ENCODE data around the gene PPA1. TPM values are rescaled to one million over a fixed set of nuclear protein-coding genes. Genes with fewer than 3 reads are reported as not detected.

The PPA1 gene
- total and polyA plus RNA-seq, 2 donors (not counting 3 experiments of a cell fraction or from before 2014, with no cell fraction given) = 63.5 to 140 TPM

DNA sequence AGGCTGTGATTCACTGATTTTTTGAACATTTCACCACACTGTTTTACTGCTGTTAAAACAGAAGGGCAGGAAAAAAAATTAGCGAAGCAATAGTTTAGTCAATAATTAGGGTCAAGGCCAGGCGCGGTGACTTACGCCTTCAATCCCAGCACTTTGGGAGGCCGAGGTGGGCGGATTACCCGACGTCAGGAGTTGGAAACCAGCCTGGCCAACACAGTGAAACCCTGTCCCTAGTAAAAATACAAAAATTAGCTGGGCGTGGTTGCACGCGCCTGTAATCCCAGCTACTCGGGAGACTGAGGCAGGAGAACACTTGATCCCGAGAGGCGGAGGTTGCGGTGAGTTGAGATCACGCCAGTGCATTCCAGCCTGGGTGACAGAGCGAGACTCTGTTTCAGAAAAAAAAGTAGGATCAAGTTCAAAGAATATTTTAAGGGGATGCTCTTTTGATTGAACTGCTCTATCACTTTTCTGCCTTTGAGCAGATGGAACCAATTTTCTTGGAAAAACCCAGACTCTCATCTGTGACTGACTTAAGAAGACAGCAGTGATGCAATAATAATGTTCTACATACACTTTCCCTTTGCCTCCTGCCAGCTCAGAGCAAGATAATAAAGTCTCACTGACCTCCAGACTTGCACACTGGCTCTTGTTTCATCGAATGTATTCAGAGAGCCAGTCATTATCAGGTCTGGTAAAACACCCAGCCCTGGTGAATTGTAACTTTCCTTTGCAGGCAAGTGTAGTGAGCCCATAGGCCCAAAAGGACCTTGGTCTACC lies 1.6 kb upstream of the PPA1 start:
- POLR2A ChIA-PET = no interaction called here
- FAIRE-seq (no peak), DNase-seq (ENCODE audit: low read depth, low spot score) (no peak)
- H4K20me1 ChIP-seq (replicated peaks; ENCODE audit: control insufficient read depth, extremely low read depth, insufficient read depth, low read length) = no peaks in the 10 kb centered on the region
- CTCF ChIA-PET = interaction anchor here (3.4 kb wide), 1 partner anchor 130 kb away, joined by 50 read pairs; no protein-coding TSS in a partner anchor
- no peak overlapping the region for H3K9ac ChIP-seq (replicated peaks; ENCODE audit: extremely low read depth, insufficient read depth, low read length)
- H2AFZ ChIP-seq (ENCODE audit: low read depth, low read length) = no peak overlapping the region
- H3K27ac ChIP-seq (ENCODE audit: insufficient read depth, low read depth, low read length) = no peak overlapping the region
- TF ChIP-seq MAX (IDR thresholded peaks at IDR 0.05; ENCODE audit: insufficient read depth, insufficient read length) (no peak), JUN (IDR thresholded peaks at IDR 0.05; ENCODE audit: borderline replicate concordance, insufficient read depth, insufficient read length, low read depth) (no peak), EZH2 (IDR thresholded peaks at IDR 0.05; ENCODE audit: borderline replicate concordance, low read depth, low read length, severe bottlenecking) (no peak), POLR2A (IDR thresholded peaks at IDR 0.05; ENCODE audit: low read depth, low read length) (no peak), MYC (IDR thresholded peaks at IDR 0.05; ENCODE audit: low read depth, low read length) (no peak), GATA2 (IDR thresholded peaks at IDR 0.05; ENCODE audit: insufficient read depth, insufficient read length, low read depth, low read length) (no peak), POLR2AphosphoS5 (IDR thresholded peaks at IDR 0.05; ENCODE audit: insufficient read depth, low read depth, low read length) (no peak), FOS (IDR thresholded peaks at IDR 0.05; ENCODE audit: borderline replicate concordance, insufficient read depth, low read length) (no peak), CTCF (IDR thresholded peaks at IDR 0.05; ENCODE audit: extremely low read depth in 1 of 2, insufficient read depth in 1 of 2, low read depth in 1 of 2, low read length in 2 of 2) (no peak)
- H3K36me3 ChIP-seq (ENCODE audit: control insufficient read depth in 2 of 2, extremely low read depth in 1 of 2, insufficient read depth in 2 of 2, low read length in 2 of 2) = no peaks in the 10 kb centered on the region
- intact Hi-C loops (cut with micrococcal nuclease) (loop anchor here (5.0 kb wide), 2 partner anchors 88 to 147 kb away; partner anchors contain the start of genes LRRC20 and TYSND1), dilution Hi-C loops (cut with MboI; ENCODE audit: extremely low pct_ligation_motif_present, low sequenced_read_pairs) (no loop called here)
- H3K27me3 ChIP-seq (ENCODE audit: control insufficient read depth in 2 of 2, insufficient read depth in 2 of 2, low read length in 2 of 2) = no peaks in the 10 kb centered on the region
- peaks cover 28% of the 10 kb centered on the region for H3K79me2 ChIP-seq (ENCODE audit: control insufficient read depth, insufficient read depth, low read length)
- H3K9me1 ChIP-seq (replicated peaks; ENCODE audit: control insufficient read depth, extremely low read depth, insufficient read depth, low read length) = no peaks in the 10 kb centered on the region
- no TSS peak for BruUV-seq (replicated peaks)
- H3K4me1 ChIP-seq (ENCODE audit: control insufficient read depth, extremely low read depth, insufficient read depth, low read length) = peaks cover 11% of the 10 kb centered on the region
- H3K9me3 ChIP-seq (replicated peaks; ENCODE audit: control insufficient read depth, insufficient read depth, low read length) = no peaks in the 10 kb centered on the region
- no peak overlapping the region for H3K4me3 ChIP-seq (replicated peaks in 1 of 3; ENCODE audit: insufficient read depth in 1 of 3, low read depth in 1 of 3, low read length in 3 of 3)
- H3K4me2 ChIP-seq (ENCODE audit: insufficient read depth, low read length) = no peak overlapping the region
